PC-9 (cell line): ENCODE measurements around the gene CNTNAP2.

Experiments
- EZH2 ChIP-seq: fragments of 200-600 bp; sonication (generic); IDR thresholded peaks from 2 replicates; pipeline ENCODE4 v1.8.0; 2017; ENCODE audit warnings: antibody characterized with exemption, low read depth
- TF ChIP-seq, protein P1 (sequence below): fragments of 200-600 bp; sonication (generic); conservative IDR thresholded peaks from 2 replicates; pipeline ENCODE4 v1.6.1; 2017; ENCODE audit warnings: mixed run types, antibody characterized with exemption, mild to moderate bottlenecking, moderate library complexity

DNA sequence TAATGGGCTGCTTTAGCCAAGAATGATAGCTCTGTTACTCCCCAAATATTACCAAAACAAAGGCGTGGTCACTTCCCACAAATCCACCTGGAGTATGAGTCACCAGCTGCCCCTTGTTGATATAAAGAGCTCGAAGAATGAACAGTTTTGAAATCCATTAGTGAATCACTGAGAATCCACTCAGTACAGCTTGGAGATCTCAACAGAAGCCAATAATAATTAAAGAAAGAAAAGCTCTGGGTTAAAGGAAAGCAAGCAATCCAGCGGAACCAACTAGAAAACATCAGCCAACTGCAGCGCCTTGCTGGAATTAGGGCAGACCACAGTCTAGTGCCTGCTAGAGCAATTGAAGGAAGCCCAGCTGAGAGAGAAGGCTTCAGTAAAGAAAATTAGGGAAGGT, 1897.9 kb downstream of the CNTNAP2 start:
- TF ChIP-seq EZH2: no peak
- TF ChIP-seq, protein P1, sequence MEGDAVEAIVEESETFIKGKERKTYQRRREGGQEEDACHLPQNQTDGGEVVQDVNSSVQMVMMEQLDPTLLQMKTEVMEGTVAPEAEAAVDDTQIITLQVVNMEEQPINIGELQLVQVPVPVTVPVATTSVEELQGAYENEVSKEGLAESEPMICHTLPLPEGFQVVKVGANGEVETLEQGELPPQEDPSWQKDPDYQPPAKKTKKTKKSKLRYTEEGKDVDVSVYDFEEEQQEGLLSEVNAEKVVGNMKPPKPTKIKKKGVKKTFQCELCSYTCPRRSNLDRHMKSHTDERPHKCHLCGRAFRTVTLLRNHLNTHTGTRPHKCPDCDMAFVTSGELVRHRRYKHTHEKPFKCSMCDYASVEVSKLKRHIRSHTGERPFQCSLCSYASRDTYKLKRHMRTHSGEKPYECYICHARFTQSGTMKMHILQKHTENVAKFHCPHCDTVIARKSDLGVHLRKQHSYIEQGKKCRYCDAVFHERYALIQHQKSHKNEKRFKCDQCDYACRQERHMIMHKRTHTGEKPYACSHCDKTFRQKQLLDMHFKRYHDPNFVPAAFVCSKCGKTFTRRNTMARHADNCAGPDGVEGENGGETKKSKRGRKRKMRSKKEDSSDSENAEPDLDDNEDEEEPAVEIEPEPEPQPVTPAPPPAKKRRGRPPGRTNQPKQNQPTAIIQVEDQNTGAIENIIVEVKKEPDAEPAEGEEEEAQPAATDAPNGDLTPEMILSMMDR: no peak
